IMR-90 (cell line): Measurements from ENCODE around the gene RAB37. TPM values are rescaled to one million over a fixed set of nuclear protein-coding genes. Genes with fewer than 3 reads are reported as not detected.

Experiments used
- ATAC-seq: fragments of 200-7000 bp; cut with Tn5 transposase; 2 replicates; pipeline ENCODE4 v1.9.1; 2020; ENCODE audit warnings: low read depth, mild to moderate bottlenecking, moderate library complexity
- BruUV-seq: library from RNA; stranded (reverse); fragments of 400-500 nt; replicated peaks from 2 replicates; lab custom pipeline; 2021; lab: Mats Ljungman, UMichigan
- CTCF ChIA-PET: fragments of 300-600 bp; formaldehyde crosslinking; extraction: SDS; loops from one replicate; lab custom pipeline; 2021; ENCODE audit warnings: antibody characterized with exemption; lab: Yijun Ruan, JAX
- POLR2A ChIA-PET: fragments of 300-600 bp; sonication (Branson Sonifier 250); formaldehyde crosslinking; loops from one replicate; lab custom pipeline; 2022; ENCODE audit warnings: antibody characterized with exemption; ENCODE audit not compliant: unreplicated experiment; lab: Charles Lee
- DNase-seq: peaks from one replicate; pipeline ENCODE4 v3.0.0; 2013
- H2AFZ ChIP-seq: replicated peaks from 2 replicates; pipeline ENCODE3; 2013; ENCODE audit warnings: low read length, mild to moderate bottlenecking; ENCODE audit not compliant: poor library complexity
- H2AK5ac ChIP-seq: 2 replicates; pipeline ENCODE4 v1.6.1; 2013; ENCODE audit warnings: low read depth, low read length, inconsistent platforms
- H2AK9ac ChIP-seq: replicated peaks from 2 replicates; pipeline ENCODE3; 2013; ENCODE audit warnings: mild to moderate bottlenecking, low read depth, low read length, moderate library complexity; ENCODE audit not compliant: poor library complexity
- H2BK120ac ChIP-seq: 2 replicates; pipeline ENCODE4 v1.6.1; 2013; ENCODE audit warnings: low read depth, low read length, inconsistent platforms
- H2BK15ac ChIP-seq: 3 replicates; pipeline ENCODE4 v1.6.1; 2013; ENCODE audit warnings: low read depth, low read length, inconsistent platforms
- H2BK20ac ChIP-seq: 2 replicates; pipeline ENCODE4 v1.6.1; 2013; ENCODE audit warnings: low read depth, mild to moderate bottlenecking, inconsistent platforms, low read length, moderate library complexity
- H2BK5ac ChIP-seq: 2 replicates; pipeline ENCODE4 v1.6.1; 2013; ENCODE audit warnings: mild to moderate bottlenecking, low read depth, low read length, inconsistent platforms; ENCODE audit not compliant: poor library complexity, severe bottlenecking
- H3K14ac ChIP-seq: replicated peaks from 2 replicates; pipeline ENCODE4 v1.6.1; 2013; ENCODE audit warnings: low read depth, low read length, inconsistent platforms
- H3K18ac ChIP-seq: 2 replicates; pipeline ENCODE4 v1.6.1; 2013; ENCODE audit warnings: low read depth, low read length, control low read depth
- H3K23ac ChIP-seq: 2 replicates; pipeline ENCODE4 v1.6.1; 2013; ENCODE audit warnings: low read depth, low read length, inconsistent platforms
- H3K27ac ChIP-seq: 2 replicates; pipeline ENCODE4 v1.5.1; 2013; ENCODE audit warnings: mild to moderate bottlenecking, control low read depth, low read length; ENCODE audit not compliant: insufficient read depth
- H3K27me3 ChIP-seq: 2 replicates; pipeline ENCODE4 v1.6.1; 2013; ENCODE audit warnings: low read length; ENCODE audit not compliant: control insufficient read depth, insufficient read depth
- H3K36me3 ChIP-seq: 2 replicates; pipeline ENCODE4 v1.6.1; 2013; ENCODE audit warnings: low read length, mixed read lengths; ENCODE audit not compliant: control insufficient read depth, insufficient read depth
- H3K4ac ChIP-seq: 2 replicates; pipeline ENCODE4 v1.6.1; 2013; ENCODE audit warnings: low read depth, low read length, inconsistent platforms
- H3K4me1 ChIP-seq: 2 replicates; pipeline ENCODE4 v1.6.1; 2013; ENCODE audit warnings: low read length, mixed read lengths; ENCODE audit not compliant: control insufficient read depth, insufficient read depth
- H3K4me2 ChIP-seq: 2 replicates; pipeline ENCODE4 v1.6.1; 2013; ENCODE audit warnings: low read depth, mild to moderate bottlenecking, control low read depth, low read length, moderate library complexity
- H3K4me3 ChIP-seq: 2 replicates; pipeline ENCODE4 v1.5.1; 2013; ENCODE audit warnings: low read depth, mild to moderate bottlenecking, control low read depth, low read length, moderate library complexity; ENCODE audit not compliant: insufficient read depth
- H3K56ac ChIP-seq: 2 replicates; pipeline ENCODE4 v1.6.1; 2013; ENCODE audit warnings: low read length, inconsistent platforms; ENCODE audit not compliant: insufficient read depth; ENCODE audit errors: extremely low read depth
- H3K79me1 ChIP-seq, 2 experiments: 2 replicates each; pipeline ENCODE4 v1.6.1; 2013; ENCODE audit warnings: low read length in 2 of 2, inconsistent platforms in 1 of 2, low read depth in 1 of 2
- H3K9ac ChIP-seq: 2 replicates; pipeline ENCODE4 v1.6.1; 2013; ENCODE audit warnings: low read depth, low read length, control low read depth
- H3K9me1 ChIP-seq: 2 replicates; pipeline ENCODE4 v1.6.1; 2013; ENCODE audit warnings: low read length, inconsistent platforms; ENCODE audit not compliant: insufficient read depth
- H3K9me3 ChIP-seq: 2 replicates; pipeline ENCODE4 v1.6.1; 2013; ENCODE audit warnings: low read length; ENCODE audit not compliant: control insufficient read depth, insufficient read depth
- H4K20me1 ChIP-seq: 2 replicates; pipeline ENCODE4 v1.6.1; 2013; ENCODE audit warnings: low read length, inconsistent platforms; ENCODE audit not compliant: insufficient read depth
- H4K5ac ChIP-seq: 2 replicates; pipeline ENCODE4 v1.6.1; 2013; ENCODE audit warnings: mild to moderate bottlenecking, low read depth, low read length, control low read depth
- H4K8ac ChIP-seq, 2 experiments: 2 replicates each; pipeline ENCODE4 v1.6.1; 2013; ENCODE audit warnings: low read depth in 2 of 2, low read length in 2 of 2, control low read depth in 1 of 2, inconsistent platforms in 1 of 2
- H4K91ac ChIP-seq: 2 replicates; pipeline ENCODE4 v1.6.1; 2013; ENCODE audit warnings: low read depth, low read length, inconsistent platforms; ENCODE audit not compliant: insufficient read depth
- BHLHE40 ChIP-seq: fragments of 150-350 bp; IDR thresholded peaks from 2 replicates; pipeline ENCODE4 v1.6.1; 2016; ENCODE audit warnings: mild to moderate bottlenecking, low read depth, low read length
- CEBPB ChIP-seq: IDR thresholded peaks from 2 replicates; pipeline ENCODE4 v1.6.1; 2012; ENCODE audit warnings: low read depth, low read length, improper control_type of control experiment
- CHD1 ChIP-seq: IDR thresholded peaks from 2 replicates; pipeline ENCODE4 v1.6.1; 2012; ENCODE audit warnings: low read depth, low read length, improper control_type of control experiment
- FOS ChIP-seq: fragments of 150-350 bp; IDR thresholded peaks from 2 replicates; pipeline ENCODE4 v1.6.1; 2016; ENCODE audit warnings: low read depth, low read length
- MAFK ChIP-seq: IDR thresholded peaks from 2 replicates; pipeline ENCODE4 v1.6.1; 2012; ENCODE audit warnings: low read depth, low read length, improper control_type of control experiment
- MAZ ChIP-seq: IDR thresholded peaks from 2 replicates; pipeline ENCODE4 v1.6.1; 2012; ENCODE audit warnings: low read depth, mild to moderate bottlenecking, low read length, improper control_type of control experiment, moderate library complexity, borderline replicate concordance
- MXI1 ChIP-seq: IDR thresholded peaks from 2 replicates; pipeline ENCODE4 v1.6.1; 2012; ENCODE audit warnings: low read depth, mild to moderate bottlenecking, low read length, moderate library complexity, borderline replicate concordance
- NFE2L2 ChIP-seq: fragments of 150-350 bp; IDR thresholded peaks from 2 replicates; pipeline ENCODE4 v1.6.1; 2016; ENCODE audit warnings: low read depth, mild to moderate bottlenecking, low read length
- POLR2A ChIP-seq: IDR thresholded peaks from 2 replicates; pipeline ENCODE4 v1.6.1; 2012; ENCODE audit warnings: mild to moderate bottlenecking, low read depth, low read length
- RAD21 ChIP-seq: IDR thresholded peaks from 2 replicates; pipeline ENCODE4 v1.6.1; 2012; ENCODE audit warnings: low read length, improper control_type of control experiment
- RCOR1 ChIP-seq: IDR thresholded peaks from 2 replicates; pipeline ENCODE4 v1.6.1; 2012; ENCODE audit warnings: mild to moderate bottlenecking, low read length, improper control_type of control experiment; ENCODE audit not compliant: insufficient replicate concordance
- RFX5 ChIP-seq: IDR thresholded peaks from 2 replicates; pipeline ENCODE4 v1.8.0; 2012; ENCODE audit warnings: low read depth, mild to moderate bottlenecking, low read length, moderate library complexity
- SMC3 ChIP-seq: fragments of 150-350 bp; IDR thresholded peaks from 2 replicates; pipeline ENCODE4 v1.6.1; 2016; ENCODE audit warnings: low read depth, mild to moderate bottlenecking, antibody characterized with exemption, low read length, moderate library complexity
- WGBS, 2 experiments: methylation state at CpG; one replicate each; pipeline versions ENCODE4 v1.1.5 to v1.1.7; 2013; ENCODE audit warnings: missing lambda C conversion rate in 2 of 2; ENCODE audit not compliant: insufficient read length in 1 of 2; ENCODE audit errors: extremely low coverage in 2 of 2; 5-methylcytosine and 5-hydroxymethylcytosine counted together
- dilution Hi-C: fragments of 300-500 bp; cut with HindIII; formaldehyde crosslinking; loops from one replicate; pipeline ENCODE4 v1.14.3; 2018; ENCODE audit warnings: low sequenced_read_pairs; ENCODE audit not compliant: unreplicated experiment
- in situ Hi-C: fragments of 300-500 bp; cut with MboI; formaldehyde crosslinking; loops from 3 replicates; pipeline ENCODE4 v1.14.3; 2019; ENCODE audit warnings: low sequenced_read_pairs, inconsistent platforms, mixed read lengths
- intact Hi-C: fragments of 100-400 bp; cut with micrococcal nuclease; formaldehyde crosslinking; loops from 2 replicates; pipeline ENCODE4 v1.10.0; 2022
- polyA plus RNA-seq, 3 experiments: library from polyadenylated mRNA; depleted of rRNA; stranded (reverse); fragments of >200 nt; gene quantifications; 2 replicates each; pipeline ENCODE4 v1.2.3, GENCODE V29; 2012; ENCODE audit warnings: low replicate concordance in 1 of 3
- total RNA-seq: library from RNA; depleted of rRNA; stranded (reverse); fragments of >200 nt; gene quantifications from 2 replicates; pipeline ENCODE4 v1.2.3, GENCODE V29; 2012
- TF ChIP-seq, protein P1 (sequence below): fragments of 150-350 bp; IDR thresholded peaks from 2 replicates; pipeline ENCODE4 v1.6.1; 2016; ENCODE audit warnings: low read depth, mild to moderate bottlenecking, low read length, moderate library complexity, borderline replicate concordance
- TF ChIP-seq, protein P2 (sequence below): fragments of 150-350 bp; IDR thresholded peaks from 2 replicates; pipeline ENCODE4 v1.6.1; 2017; ENCODE audit warnings: mild to moderate bottlenecking, antibody characterized with exemption, low read length, low read depth
- TF ChIP-seq, protein P3 (sequence below): conservative IDR thresholded peaks from 2 replicates; pipeline ENCODE4 v1.5.1; 2012; ENCODE audit warnings: mild to moderate bottlenecking, low read depth, low read length, improper control_type of control experiment

The RAB37 gene
- total and polyA plus RNA-seq, 2 of the 4 experiments (the other 2 are of a cell fraction), result 0.19 TPM; not detected in 1

DNA sequence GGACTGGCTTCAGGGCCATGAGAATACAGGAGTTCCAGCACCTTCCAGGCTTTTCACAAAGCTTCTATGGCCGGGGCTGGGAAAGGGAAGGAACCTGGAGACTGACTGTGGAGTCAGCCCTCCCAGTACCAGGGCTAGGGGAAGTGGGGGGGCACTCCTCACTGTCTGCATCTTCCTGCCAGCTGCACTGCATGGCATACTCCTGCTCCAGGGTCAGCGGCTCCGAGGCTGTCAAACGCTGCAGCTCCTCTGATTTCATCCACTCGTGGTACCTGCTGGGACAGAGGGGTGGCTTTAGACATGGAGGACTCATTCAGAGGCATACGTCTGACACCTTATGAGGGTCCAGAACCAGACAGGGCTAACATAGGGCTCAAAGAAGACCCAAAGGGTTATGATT is 36.4 kb downstream of the RAB37 start:
- no peak overlapping the region for H2BK20ac ChIP-seq
- H3K27ac ChIP-seq, result no peak overlapping the region
- H2BK120ac ChIP-seq, result no peak overlapping the region
- no TSS peak for BruUV-seq
- no peaks in the 10 kb centered on the region for H3K9me1 ChIP-seq
- no peaks in the 10 kb centered on the region for H3K9me3 ChIP-seq
- DNase-seq (no peak), ATAC-seq (no peak)
- peak overlapping the region; percentile 62; the same call in 1 of the 2 replicates for H2AK5ac ChIP-seq
- no peak overlapping the region for H3K9ac ChIP-seq
- peaks cover 35% of the 10 kb centered on the region for H3K36me3 ChIP-seq
- no peak overlapping the region for H4K91ac ChIP-seq
- H3K4me1 ChIP-seq, result peaks cover 9% of the 10 kb centered on the region
- no peak overlapping the region for H3K4me2 ChIP-seq
- no peak overlapping the region for H2BK5ac ChIP-seq
- WGBS, 2 experiments, result 88% methylated on average over 1 of the region's 6 CpGs; no CpG with 5 or more reads in 1 of the 2 experiments
- H4K5ac ChIP-seq, result no peak overlapping the region
- in situ Hi-C loops (no loop called here), dilution Hi-C loops (no loop called here), intact Hi-C loops (no loop called here)
- no peak overlapping the region for H3K56ac ChIP-seq
- no peak overlapping the region for H3K14ac ChIP-seq
- TF ChIP-seq, protein P1, sequence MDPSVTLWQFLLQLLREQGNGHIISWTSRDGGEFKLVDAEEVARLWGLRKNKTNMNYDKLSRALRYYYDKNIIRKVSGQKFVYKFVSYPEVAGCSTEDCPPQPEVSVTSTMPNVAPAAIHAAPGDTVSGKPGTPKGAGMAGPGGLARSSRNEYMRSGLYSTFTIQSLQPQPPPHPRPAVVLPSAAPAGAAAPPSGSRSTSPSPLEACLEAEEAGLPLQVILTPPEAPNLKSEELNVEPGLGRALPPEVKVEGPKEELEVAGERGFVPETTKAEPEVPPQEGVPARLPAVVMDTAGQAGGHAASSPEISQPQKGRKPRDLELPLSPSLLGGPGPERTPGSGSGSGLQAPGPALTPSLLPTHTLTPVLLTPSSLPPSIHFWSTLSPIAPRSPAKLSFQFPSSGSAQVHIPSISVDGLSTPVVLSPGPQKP, result no peak
- TF ChIP-seq NFE2L2 (no peak), MXI1 (no peak), RAD21 (no peak), MAFK (no peak), CEBPB (no peak), RCOR1 (no peak), MAZ (no peak), SMC3 (no peak), RFX5 (no peak), POLR2A (no peak), CHD1 (no peak), BHLHE40 (no peak), FOS (no peak)
- TF ChIP-seq, protein P2, sequence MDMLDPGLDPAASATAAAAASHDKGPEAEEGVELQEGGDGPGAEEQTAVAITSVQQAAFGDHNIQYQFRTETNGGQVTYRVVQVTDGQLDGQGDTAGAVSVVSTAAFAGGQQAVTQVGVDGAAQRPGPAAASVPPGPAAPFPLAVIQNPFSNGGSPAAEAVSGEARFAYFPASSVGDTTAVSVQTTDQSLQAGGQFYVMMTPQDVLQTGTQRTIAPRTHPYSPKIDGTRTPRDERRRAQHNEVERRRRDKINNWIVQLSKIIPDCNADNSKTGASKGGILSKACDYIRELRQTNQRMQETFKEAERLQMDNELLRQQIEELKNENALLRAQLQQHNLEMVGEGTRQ, result no peak
- TF ChIP-seq, protein P3, sequence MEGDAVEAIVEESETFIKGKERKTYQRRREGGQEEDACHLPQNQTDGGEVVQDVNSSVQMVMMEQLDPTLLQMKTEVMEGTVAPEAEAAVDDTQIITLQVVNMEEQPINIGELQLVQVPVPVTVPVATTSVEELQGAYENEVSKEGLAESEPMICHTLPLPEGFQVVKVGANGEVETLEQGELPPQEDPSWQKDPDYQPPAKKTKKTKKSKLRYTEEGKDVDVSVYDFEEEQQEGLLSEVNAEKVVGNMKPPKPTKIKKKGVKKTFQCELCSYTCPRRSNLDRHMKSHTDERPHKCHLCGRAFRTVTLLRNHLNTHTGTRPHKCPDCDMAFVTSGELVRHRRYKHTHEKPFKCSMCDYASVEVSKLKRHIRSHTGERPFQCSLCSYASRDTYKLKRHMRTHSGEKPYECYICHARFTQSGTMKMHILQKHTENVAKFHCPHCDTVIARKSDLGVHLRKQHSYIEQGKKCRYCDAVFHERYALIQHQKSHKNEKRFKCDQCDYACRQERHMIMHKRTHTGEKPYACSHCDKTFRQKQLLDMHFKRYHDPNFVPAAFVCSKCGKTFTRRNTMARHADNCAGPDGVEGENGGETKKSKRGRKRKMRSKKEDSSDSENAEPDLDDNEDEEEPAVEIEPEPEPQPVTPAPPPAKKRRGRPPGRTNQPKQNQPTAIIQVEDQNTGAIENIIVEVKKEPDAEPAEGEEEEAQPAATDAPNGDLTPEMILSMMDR, result no peak
- peaks cover 34 to 46% of the 10 kb centered on the region in 2 experiments for H3K79me1 ChIP-seq
- H2BK15ac ChIP-seq, result no peak overlapping the region
- peak overlapping the region; percentile 9 for H2AFZ ChIP-seq
- ChIA-PET CTCF (interaction anchor here (1.4 kb wide), 1 partner anchor 19 kb away, joined by 3 read pairs; no protein-coding TSS in a partner anchor), POLR2A (no interaction called here)
- no peaks in the 10 kb centered on the region for H3K27me3 ChIP-seq
- H3K4ac ChIP-seq, result peak overlapping the region; percentile 11
- peaks cover 10% of the 10 kb centered on the region for H4K20me1 ChIP-seq
- H3K18ac ChIP-seq, result no peak overlapping the region
- H3K23ac ChIP-seq, result no peak overlapping the region
- no peak overlapping the region for H3K4me3 ChIP-seq
- H2AK9ac ChIP-seq, result no peak overlapping the region
- no peak overlapping the region for H4K8ac ChIP-seq
